GM18520 (cell line): ENCODE data around the gene ZNF429.
"Not testable (repeated sequence)": the region's sequence is repeated elsewhere in the genome, so short reads cannot be mapped to it uniquely, and the experiment has no call there.

ENCODE experiments used
- ATAC-seq: cut with Tn5 transposase; IDR thresholded peaks from one replicate; pipeline ENCODE4 v1.9.1; 2021; ENCODE audit not compliant: unreplicated experiment

Gene ZNF429

DNA sequence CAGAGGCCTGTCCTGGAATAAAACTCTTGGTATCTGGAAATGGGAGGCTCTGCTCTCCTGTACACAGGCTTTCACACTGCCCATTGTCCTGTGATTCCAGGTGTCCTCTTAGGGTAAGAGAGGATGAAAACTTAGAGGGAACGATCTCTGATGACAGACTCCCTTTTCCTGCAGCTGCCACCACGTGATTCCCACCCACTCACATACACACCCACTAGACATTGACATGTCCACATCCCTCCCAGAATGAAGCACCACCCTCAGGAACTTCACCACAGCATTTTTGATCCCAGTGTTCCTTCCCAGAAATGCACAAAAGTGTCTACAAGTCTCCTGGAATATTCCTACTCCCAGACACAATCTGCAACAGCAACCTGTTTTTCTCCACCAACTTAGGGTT is 8.2 kb downstream of the ZNF429 start:
- no peak for ATAC-seq

DNA sequence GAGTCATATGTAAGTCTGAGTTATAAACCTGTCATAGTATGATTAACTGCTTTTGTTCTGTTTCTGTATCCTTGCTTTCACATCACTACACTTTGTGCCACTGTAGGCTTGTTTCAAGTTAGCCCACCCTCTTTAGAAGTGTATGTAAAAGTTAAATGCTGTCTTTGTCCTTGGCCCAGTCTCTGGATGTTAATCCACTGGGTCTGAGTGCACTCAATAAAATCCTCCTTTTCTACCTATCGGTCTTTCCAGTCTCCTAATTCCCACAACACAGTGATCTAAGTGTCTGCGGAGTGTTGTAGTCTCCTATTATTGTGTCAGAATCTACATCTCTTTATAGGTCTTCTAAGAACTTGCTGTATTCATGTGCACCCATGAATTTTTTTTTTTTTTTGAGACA is 14.1 kb downstream of the ZNF429 start:
- ATAC-seq = no peak

DNA sequence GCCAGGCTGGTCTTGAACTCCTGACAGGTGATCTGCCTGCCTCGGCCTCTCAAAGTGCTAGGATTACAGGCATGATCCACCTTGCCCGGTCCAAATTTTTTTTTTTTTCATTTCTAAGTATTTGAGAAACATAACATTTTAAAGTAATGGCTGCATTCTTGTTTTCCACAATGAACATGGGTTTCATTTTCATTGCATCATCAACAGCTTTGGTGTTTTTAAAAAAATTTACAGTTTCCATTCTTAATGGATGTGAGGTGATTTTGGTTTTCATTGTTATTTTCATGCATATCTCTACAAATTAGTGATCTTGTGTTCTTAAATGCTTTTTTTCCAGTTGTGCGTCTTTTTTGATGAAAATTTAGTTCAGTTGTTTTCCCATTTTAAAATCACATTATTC is 27.5 kb downstream of the ZNF429 start:
- no peak for ATAC-seq

DNA sequence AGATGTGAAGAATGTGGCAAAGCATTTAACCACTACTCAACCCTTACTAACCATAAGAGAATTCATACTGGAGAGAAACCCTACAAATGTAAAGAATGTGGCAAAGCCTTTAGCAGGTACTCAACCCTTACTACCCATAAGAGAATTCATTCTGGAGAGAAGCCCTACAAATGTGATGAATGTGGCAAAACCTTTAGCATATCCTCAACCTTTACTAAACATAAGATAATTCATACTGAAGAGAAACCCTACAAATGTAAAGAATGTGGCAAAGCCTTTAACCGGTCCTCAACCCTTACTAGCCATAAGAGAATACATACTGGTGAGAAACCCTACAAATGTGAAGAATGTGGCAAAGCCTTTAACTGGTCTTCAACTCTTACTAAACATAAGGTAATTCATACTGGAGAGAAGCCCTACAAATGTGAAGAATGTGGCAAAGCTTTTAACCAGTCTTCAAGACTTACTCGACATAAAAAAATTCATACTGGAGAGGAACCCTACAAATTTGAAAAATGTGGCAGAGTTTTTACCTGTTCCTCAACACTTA is 31.4 kb downstream of the ZNF429 start:
- ATAC-seq = not testable (repeated sequence)

DNA sequence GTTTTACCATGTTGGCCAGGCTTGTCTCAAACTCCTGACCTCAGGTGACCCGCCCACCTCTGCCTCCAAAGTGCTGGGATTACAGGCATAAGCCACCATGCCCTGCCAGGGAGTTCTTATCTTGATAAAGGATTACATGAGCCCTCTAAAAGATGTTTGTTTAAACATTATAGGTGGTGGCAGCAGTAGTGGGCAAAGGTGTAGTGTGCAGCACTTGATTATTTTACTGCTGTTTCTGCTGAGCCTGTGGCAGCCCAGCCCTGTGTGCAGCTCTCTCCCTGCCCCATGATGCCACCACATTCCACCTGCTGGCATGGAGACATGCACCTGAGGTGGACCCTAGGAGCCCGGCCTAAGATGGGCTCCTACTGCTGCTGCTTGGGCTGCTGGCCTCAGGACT is 54.0 kb downstream of the ZNF429 start:
- no peak for ATAC-seq

DNA sequence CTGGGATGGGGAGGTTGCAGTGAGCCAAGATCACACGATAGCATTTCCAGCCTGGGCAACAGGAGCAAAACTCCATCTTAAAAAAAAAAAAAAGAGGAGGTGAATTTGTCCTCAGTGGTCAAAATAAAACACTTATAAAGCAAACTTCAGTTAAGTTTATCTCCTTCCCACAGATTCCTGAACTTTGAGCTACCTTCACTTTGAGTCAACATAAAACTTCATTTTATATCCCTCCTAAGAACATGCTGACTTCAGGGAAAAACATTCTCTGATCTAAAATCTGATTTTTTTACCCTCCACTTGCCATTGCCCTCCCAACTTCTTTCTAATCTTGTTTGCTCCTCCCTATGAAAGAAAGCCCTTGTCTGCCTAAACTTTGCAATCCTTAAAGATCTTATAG is 59.0 kb downstream of the ZNF429 start:
- ATAC-seq = no peak

DNA sequence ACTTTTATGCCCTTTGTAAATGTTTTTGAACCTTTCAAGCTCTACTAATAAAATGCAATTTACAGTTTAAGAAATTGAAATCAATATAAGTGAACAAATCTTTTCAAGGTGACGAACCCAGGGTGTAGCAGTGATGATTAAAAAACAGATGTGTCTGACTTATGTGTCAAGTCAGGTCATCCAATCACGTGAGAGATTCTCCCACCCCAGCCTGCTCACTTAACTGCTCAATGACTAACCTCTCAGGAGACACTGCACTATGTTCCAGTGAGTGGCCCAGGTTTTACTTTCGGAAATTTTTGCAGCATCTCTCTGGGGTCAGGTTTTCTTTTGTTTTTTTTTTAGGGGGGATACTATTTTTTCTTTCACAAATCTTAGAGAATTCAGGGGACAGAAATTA is 60.7 kb downstream of the ZNF429 start:
- ATAC-seq = no peak

DNA sequence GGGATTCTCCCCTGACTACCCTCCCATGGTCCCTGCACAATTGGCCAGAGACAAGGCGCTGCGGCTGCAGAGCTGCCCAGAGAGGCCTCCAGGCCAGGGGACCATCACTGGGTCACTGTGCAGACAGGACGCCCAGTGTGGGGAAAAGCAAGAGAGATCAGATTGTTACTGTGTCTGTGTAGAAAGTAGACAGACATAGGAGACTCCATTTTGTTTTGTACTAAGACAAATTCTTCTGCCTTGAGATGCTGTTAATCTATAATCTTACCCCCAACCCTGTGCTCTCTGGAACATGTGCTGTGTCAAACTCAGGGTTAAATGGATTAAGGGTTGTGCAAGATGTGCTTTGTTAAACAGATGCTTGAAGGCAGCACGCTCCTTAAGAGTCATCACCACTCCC is 62.4 kb downstream of the ZNF429 start:
- not testable (repeated sequence) for ATAC-seq

DNA sequence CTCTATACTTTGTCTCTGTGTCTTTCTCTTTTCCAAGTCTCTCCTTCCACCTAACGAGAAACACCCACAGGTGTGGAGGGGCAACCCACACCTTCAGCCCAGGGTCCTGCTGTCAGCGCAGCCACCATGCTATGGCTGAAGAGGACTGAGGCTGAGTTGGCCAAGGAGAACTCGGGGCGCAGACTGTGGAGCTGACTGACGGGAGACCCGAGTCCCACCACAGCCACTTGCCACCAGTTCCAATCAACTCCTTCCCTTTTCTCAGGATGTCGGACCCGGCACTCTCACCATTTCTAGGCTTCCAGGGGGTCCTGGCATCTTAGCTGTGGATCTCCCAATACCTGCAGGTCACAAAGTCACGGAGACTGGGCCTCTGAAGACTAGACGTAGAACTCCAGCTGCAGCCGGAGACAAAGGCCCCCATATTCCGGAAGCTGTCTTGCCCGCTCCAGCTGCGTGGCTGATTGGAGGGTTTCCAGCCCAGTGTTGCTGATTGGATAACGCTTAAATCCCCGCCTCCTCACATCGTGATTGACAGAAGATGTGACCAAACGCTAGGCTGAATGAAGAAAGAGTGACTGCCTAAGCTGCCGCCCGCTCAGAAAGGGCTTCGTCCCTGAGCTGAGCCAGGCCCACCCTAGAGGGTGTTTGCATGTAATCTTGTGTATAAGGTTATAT is 63.6 kb downstream of the ZNF429 start:
- no peak for ATAC-seq

DNA sequence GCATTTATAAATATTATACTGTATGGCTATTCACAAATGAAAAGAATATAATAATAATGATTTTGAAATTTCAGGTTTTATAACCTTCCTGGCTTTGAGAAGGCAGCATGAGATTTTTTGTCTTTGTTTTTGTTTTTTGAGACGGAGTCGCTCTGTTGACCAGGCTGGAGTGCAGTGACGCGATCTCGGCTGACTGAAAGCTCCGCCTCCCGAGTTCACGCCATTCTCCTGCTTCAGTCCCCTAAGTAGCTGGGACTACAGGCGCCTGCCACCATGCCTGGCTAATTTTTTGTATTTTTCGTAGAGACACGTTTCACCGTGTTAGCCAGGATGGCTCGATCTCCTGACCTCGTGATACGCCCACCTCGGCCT is 64.1 kb downstream of the ZNF429 start:
- no peak for ATAC-seq

DNA sequence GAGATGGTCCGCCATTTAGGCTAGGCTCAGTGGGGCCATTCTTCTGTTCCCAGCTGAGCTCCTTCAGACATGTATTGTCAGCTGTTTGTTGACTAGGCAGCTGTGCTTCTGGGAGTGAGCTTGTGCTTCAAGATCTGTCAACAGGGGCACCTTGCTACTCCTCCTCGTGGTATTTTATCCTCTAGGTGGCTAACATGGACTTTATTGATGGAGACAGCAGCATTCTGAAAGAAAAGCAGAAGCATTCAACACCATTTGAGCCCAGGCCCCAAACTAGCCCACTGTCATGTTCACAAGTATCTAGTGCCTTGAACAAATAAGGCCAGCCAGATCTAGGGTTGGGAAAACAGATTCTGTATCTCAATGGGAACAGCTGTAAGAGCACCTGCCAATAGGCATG is 65.9 kb downstream of the ZNF429 start:
- ATAC-seq = no peak

DNA sequence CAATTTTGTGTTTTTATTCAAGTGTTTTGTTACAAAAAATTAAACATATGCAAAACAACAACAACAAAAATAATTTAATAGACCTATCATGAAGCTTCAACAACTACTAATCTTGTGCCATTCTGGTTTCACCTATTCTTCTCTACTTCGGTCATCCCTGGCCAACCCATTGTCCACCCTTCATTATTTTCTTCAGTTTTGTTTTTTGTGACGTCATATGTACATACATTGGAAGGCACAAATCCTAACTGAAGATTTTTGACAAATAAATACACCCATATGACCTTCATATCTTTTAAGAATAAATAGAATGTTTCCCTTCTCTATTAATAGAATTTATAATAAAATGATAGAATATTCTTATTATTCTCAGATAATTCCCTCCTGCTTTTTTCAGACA is 69.2 kb downstream of the ZNF429 start:
- no peak for ATAC-seq

DNA sequence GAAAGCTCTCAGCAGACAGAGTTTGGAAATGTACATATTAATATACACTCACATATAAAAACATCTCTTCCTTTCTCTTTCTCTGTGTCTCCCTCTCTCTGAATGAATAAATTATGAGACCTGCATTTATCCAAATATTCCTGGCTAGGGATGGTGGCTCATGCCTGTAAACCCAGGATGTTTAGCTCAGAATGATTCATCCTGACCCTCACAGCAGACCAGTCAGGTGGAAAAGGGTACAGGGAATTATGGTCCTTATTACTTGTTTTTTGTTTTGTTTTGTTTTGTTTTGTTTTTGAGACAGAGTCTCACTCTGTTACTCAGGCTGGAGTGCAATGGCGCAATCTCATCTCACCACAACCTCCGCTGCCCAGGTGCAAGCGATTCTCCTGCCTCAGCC is 71.1 kb downstream of the ZNF429 start:
- ATAC-seq = no peak

DNA sequence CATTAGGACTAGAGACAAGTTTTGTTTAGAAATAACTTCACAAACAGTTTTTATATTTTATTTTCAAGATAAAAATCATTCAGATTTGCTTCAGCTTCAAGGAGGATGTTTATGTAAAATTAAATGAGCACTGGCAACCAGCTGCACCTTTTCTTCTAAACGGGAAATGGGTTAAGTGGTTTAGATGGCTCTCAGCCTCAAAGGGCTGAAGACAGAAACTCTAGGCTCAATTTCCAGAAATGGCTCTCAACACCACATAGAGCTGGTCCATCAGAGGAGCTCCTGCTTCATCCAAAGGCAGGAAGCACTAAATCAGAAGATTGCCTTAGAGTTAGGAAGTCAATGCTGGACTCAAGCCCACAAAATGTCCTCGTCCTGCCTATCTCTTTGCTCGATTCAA is 74.7 kb downstream of the ZNF429 start:
- ATAC-seq = no peak

DNA sequence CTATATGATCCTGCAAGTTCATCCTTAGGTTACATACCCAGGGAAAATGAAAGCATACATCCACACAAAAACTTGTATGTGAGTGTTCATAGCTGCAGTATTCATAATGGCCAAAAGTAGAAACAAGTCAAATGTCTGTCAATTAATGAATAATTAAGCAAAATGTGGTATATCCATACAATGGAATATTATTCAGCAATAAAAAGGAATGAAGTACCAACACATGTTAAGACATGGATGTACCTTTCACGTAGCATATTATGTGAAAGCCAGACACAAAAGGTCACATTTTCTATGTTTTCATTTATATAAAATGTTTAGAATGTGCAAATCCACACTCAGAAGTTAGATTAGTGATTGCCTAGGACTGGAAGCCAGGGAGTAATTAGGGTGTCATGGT is 75.4 kb downstream of the ZNF429 start:
- ATAC-seq = no peak

DNA sequence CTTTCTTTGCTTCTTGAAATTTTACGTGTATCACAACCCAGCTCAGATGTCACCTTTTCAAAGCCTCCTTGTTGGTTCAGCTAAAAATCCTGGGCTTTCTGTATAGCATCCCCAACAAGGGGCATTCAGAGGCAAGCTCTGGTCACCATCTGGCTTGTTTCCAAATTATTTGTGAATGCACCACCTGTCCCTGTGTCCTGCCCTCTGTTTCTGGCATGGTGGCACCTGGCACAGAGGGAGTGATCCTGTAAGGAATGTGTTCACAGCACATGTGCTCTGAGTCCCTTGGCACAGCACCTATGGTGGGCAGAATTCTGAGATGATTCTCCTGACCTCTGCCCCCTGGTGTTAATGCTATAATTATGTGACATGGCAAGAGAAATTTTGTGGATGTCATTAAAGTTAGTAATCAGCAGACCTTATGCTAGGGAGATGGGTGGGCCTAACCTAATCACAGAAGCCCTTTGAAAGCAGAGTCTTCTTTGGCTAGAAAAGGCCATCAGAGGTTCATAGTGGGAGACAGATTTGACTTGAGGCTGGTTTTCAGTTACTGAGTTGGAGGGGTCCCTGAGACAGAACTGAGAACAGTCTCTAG is 76.3 kb downstream of the ZNF429 start:
- ATAC-seq = no peak

DNA sequence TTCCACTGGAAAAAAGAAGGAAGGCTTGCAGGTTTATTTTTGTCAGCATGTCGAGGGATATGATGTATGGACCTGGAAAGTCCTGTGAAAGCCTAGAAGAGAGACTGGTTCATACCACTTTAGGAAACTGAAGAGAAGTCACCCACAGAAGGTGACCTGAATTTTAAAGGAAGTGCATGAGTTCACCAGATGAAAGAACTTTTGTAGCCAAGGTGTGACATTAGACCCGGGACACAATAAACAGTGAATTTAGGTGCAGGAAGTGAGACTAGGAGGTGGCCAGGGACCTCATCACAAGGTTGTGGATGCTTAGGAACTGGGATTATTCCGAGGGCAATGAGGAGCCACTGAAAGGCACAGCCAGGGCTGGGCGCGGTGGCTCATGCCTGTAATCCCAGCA is 79.1 kb downstream of the ZNF429 start:
- no peak for ATAC-seq

DNA sequence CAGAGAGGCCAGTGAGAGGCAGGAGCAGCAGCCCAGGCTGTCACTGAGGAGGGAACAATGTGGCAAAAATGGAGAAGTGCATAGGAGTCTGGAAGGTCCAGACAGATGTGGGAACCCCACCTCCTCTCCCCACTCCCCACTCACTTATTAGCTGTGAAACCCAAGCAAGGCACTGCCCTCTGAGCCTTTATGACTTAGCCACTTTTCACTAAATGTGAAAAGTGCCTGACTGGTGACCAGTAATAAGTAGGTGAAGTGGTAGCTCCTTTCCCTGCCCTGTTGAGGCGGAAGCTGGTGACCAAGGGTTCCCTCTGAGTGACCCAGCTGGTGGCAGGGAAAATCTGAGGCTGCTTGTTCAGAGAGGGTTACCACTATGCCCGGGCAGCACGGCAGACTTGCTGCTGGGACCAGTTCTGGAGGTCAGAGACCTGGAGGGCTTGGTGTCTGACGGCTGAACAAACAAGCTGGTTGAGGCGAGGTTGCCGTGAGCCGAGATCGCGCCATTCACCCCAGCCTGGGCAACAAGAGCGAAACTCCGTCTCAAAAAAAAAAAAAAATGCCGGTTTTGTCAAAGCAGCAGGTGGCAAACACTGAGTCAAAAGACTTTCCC is 80.0 kb downstream of the ZNF429 start:
- ATAC-seq = no peak

DNA sequence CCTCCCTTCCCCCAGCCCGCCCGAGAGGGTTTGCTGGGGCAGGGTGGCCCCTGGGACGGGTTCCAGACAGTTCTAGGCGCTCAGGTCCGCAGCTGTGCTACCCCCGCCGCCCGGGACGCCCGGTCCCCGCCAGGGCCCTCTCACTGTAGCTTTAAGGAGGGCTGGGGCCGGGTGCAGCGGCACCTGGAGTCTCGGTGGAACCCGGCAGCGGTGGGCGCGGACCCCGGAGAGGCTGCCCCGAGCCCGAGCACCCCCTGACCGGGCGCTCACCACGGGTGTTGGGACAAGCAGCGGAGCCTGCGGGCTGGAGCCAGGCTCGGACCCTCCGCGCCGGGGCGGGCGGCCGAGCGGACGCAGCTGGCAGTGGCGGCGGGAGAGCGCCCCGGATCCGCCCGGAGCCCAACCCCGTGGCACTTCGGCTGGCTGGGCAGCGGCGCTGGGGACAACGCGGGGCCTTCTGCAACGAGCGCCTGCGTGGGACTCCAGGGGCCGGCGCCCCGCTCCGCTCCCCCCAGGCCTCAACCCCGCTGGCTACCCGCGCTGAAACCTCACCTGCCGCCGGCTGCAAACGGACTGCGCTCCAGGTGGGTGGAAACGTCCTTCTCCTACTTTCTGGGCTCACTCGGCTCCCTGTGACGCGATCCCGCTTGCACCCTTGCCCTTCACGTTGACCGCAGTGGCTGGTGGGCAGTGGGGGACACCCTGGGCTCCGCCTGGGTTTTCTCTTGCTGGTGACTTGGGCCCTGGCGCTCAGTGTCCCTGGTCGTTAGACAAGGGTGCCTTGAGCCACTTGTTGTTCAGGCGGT is 81.1 kb downstream of the ZNF429 start:
- ATAC-seq = no peak

DNA sequence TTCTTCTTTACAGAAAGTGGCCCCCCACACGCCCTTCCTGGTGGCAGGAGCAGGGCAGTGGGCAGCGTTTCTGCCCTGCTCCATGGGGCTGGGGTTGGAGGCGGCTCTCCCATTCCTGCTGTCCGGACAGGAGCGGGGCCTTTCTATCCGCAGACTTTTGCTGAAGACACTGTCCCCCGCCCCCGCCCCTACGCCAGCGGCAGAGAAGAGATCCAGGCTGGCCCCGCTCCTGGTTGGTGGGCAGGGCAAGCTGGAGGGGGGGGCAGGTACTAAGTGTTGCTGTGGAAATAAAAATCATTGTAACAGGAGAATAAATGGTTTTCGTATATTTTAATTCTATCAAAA is 81.7 kb downstream of the ZNF429 start:
- ATAC-seq = no peak

DNA sequence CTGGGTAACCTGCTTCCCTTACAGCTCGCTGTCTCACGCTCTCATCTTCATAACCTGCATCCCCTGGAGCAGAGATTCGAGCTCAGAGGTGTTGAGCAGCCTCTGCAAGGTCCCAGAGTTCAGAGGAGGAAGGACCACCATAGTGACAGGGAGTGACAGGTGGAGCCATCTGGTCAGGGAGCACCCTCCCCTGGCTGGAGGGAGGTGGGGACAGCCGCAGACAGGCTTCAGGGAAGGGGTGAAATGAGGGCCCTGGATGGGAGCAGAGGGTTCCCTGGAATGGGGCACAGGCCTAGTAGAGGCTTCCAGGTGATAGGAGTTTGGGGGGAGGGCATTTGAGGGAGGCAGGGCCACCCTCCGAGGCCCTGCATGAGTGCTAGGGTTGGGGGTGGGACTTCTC is 82.1 kb downstream of the ZNF429 start:
- no peak for ATAC-seq

DNA sequence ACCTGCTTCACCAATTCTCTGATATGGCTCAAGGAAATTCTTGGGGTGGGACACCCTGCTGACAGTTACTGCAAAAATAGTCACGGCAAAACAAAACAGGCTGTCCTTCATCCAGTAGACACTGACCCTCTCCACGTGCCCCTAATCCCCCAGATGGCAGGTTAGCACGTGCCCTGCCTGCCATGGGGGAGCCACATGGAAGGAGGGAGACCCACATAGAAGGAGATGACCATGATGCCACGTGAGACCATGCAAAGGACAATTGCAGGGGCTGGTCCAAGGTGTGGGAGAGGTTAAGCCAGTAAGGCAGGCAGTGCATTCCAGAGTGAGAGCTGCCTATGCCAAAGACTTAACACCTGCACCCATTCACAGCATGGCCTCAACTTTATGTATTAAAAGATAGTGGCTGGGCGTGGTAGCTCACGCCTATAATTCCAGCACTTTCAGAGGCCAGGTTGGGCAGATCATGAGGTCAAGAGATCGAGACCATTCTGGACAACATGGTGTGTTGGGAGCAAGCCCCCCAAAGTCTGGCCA is 82.7 kb downstream of the ZNF429 start:
- ATAC-seq = no peak
